Stimulated activated CD4-positive, alpha-beta T cell treated with anti-CD3 and anti-CD28 coated beads, TNF-alpha, amount 100 ng/mL, for 24 hours (primary cell): ENCODE data around the gene THSD4.

Experiments
- DNase-seq, 3 experiments: peaks; one replicate each; pipeline ENCODE4 v3.0.0-alpha.2; 2020; ENCODE audit warnings: low read depth in 3 of 3

The THSD4 gene

DNA sequence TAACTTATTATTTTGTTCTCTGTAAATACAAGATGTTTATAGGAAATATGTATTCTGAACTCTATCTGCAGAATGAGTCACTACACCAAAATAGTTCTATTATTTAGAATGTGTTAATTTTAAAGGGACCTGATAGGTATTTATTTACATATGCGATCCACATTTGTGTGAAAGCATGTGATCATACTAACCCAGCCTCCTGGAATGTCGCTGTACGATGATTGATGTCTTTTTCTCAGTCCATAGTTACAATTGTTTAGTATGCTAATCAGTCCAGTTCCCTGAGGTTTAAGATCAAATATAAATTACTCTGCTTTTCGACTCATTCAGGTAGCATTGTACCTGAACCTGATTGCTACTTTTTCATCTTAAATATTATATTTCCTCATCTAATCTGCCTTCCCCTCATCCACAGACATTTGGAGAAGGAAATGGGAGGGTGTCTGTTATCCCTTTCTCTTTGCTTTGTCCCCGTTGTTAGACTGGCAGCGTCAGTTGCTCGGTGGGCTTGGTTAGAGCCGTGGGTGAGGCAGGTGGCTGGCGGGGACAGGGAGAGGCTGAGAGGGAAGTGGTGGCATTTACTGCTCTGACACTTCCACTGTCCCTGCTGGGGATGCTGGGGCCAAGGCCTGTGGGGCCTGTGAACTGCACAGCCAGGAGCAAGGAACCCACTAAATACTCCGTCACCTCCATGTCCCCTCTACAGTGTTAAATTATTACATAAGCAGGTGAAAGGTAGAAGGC, 667.3 kb downstream of the THSD4 start:
- no peak for DNase-seq

GRCh38 chr15:71784719-71785118, 669.4 kb downstream of the THSD4 start:
- no peak for DNase-seq

GRCh38 chr15:71785996-71786395, 670.7 kb downstream of the THSD4 start:
- no peak for DNase-seq

DNA sequence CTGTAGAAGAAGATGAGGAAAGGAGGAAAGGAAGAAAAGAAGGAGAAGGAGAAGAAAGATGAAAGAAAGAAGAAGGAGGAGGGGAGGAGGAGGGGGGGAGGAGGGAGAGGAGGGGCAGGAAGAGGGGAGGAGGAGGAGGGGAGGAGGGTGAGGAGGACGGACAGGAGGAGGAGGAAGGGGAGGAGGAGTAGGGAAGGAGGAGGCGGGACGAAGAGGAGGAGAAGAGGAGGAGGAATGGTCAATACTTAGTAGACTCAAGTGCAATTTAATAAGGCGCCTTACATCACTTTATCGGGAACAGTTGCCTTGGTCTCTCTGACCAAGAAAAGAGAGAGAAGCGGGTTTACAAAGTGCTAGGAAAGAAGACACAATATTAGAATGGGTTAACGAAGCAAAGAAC, 671.4 kb downstream of the THSD4 start:
- DNase-seq = no peak

- no peak for DNase-seq
These were observed 673.6 kb downstream of the THSD4 start for GRCh38 chr15:71788646-71789579.

DNA sequence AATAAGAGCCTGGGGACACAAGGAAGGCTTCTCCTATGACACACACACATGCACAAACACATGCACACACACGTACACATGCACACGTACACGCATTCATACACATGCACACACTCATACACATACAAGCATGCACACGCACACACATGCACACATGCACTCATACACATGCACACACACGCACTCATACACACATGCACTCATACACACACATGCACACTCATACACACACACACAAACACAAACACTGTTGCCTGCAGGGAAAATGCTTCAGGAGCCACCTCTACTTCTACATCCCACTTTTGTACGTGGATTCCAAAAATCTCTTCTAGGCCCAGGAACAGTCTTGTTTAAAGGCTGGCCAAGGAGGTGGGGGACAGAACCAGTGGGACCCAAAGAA, 674.3 kb downstream of the THSD4 start:
- no peak for DNase-seq

GRCh38 chr15:71790081-71790480, 674.8 kb downstream of the THSD4 start:
- no peak for DNase-seq

DNA sequence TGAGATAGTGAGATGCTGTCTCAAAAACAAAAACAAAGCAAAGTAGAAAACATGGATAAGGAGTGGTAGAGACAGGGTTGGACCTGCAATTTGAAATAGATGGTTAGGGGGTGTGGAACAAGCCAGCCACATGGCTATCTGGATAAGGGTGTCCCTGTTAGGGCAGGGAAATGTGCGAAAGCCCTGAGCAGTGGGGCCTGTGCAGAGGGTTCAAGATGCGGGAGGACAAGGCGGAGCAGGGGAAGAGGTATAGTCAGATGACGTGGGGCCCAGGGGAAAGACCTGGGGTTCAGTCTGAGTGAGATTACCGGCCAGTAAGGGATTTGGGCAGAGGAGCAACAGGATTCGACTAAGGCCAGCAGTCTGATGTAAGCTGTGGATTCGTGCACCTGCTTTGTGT, 676.7 kb downstream of the THSD4 start:
- no peak for DNase-seq

GRCh38 chr15:71792521-71792920, 677.2 kb downstream of the THSD4 start:
- DNase-seq = no peak

DNA sequence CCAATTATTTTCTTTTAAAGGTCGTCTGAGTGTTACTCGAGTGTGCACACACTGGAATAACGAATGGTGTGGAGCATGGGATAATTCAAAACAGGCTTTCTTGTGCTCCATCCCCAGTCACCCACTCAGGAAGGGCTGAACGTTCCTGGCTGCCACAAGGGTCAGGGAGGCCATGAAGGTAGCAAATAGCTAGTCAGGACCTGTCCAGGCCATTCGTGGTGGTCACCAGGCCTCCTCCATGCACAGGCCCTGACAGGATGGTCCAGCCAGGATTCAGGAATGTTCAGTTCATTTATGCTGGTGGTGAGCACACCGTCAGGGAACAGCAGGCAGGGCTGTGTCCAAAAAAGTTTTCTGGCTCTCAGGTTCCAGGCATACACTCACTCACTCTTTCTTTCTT, 683.4 kb downstream of the THSD4 start:
- no peak for DNase-seq

GRCh38 chr15:71800190-71800589, 684.9 kb downstream of the THSD4 start:
- DNase-seq = no peak

GRCh38 chr15:71800835-71801745, 685.8 kb downstream of the THSD4 start:
- no peak for DNase-seq

DNA sequence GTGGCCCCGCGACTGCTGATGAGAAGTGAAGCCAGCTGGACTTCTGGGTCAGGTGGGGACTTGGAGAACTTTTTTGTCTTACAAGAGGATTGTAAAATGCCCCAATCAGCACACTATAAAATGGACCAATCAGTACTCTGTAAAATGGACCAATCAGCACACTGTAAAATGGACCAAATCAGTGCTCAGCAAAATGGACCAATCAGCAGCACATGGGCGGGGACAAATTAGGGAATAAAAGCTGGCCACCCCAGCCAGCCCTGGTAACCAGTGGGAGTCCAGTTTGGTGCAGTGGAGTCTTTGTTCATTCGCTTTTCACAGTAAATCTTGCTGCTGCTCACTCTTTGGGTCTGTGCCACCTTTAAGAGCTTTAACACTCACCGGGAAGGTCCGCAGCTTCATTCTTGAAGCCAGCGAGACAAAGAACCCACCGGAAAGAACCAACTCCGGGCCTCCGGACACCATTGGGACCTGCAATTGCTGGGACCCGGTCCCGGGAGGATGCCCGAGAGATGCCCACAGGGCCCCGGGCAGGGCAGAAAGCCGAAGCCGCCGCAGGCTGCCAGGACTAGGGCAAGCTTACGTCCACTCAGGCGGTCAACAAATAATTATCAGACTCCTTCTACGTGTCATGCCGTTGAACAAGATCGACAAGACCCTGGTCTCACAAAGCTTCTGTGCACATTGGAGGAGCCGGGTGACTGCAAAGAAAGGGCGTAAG, 686.8 kb downstream of the THSD4 start:
- no peak for DNase-seq

GRCh38 chr15:71802770-71803169, 687.5 kb downstream of the THSD4 start:
- DNase-seq = peak in 1 of 3 experiments; percentile 41

GRCh38 chr15:71804226-71804625, 689.0 kb downstream of the THSD4 start:
- DNase-seq = no peak

- DNase-seq = no peak
These were observed 689.6 kb downstream of the THSD4 start for GRCh38 chr15:71804695-71805470.

DNA sequence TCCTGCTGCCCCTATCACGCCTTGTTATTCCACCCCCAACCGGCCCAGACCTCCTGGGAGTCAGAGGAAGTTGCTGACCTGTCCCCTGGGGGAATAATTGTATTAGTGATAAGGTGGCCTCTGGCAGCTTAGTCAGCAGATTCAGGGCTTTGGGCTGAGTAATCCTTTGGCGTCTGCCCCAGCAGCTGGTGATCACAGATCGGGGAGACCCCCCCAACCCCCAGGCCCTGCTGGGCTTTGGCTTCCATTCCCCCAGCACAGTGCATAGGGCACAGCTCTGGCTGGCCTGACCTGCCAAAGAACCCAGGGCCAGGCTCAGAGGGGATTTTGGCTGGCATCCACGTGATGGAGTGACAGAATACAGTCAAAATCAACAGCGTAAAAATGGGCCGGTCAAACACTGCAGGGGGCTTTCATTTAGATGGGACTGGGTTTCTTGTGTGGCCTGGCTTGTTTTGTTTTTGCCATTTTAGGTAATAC, 691.2 kb downstream of the THSD4 start:
- DNase-seq = no peak

- DNase-seq = no peak
These were observed 691.9 kb downstream of the THSD4 start for GRCh38 chr15:71807125-71807629.

DNA sequence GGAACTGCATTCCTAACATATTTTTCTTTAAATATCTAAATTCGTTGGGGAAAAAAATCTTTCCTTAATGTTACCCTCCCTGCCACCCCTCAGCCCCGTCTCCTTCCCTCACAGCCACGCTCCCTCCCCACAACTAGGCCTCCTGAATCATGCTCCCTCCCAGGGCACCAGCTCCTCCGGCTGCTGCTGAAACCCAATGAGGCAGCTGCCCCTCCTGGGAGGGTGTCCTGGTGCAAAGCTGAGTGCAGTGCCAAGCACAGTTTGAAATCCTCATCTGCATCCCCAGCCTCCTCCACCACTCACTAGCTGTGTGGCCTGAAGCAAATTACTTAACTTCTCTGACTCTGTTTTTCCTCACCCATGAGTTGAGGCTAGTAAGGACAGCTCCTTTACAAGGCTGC, 692.4 kb downstream of the THSD4 start:
- no peak for DNase-seq
